H9 (cell line): ENCODE measurements around the gene ADAMTS16. TPM values are rescaled to one million over a fixed set of nuclear protein-coding genes. Genes with fewer than 3 reads are reported as not detected.

Experiments used
- DNase-seq: peaks from one replicate; pipeline ENCODE4 v3.0.0-alpha.2; 2017
- H2AFZ ChIP-seq: one replicate; pipeline ENCODE4 v1.6.1; 2013; ENCODE audit warnings: mild to moderate bottlenecking, low read length, control low read depth, moderate library complexity
- H2AK5ac ChIP-seq: 2 replicates; pipeline ENCODE4 v1.6.1; 2013; ENCODE audit warnings: low read length, control low read depth, mixed read lengths; ENCODE audit not compliant: insufficient read length
- H2BK120ac ChIP-seq: one replicate; pipeline ENCODE4 v1.6.1; 2013; ENCODE audit warnings: low read depth, mild to moderate bottlenecking, low read length, control low read depth, inconsistent platforms; ENCODE audit not compliant: poor library complexity, severe bottlenecking
- H2BK12ac ChIP-seq: 2 replicates; pipeline ENCODE4 v1.6.1; 2013; ENCODE audit warnings: low read length, control low read depth, mixed read lengths, low read depth; ENCODE audit not compliant: insufficient read length
- H2BK15ac ChIP-seq: 2 replicates; pipeline ENCODE4 v1.6.1; 2013; ENCODE audit warnings: low read depth, low read length, control low read depth
- H2BK20ac ChIP-seq: one replicate; pipeline ENCODE4 v1.6.1; 2013; ENCODE audit warnings: low read depth, mild to moderate bottlenecking, low read length, control low read depth, inconsistent platforms; ENCODE audit not compliant: poor library complexity, severe bottlenecking
- H2BK5ac ChIP-seq: 2 replicates; pipeline ENCODE4 v1.6.1; 2013; ENCODE audit warnings: low read length, control low read depth, mixed read lengths; ENCODE audit not compliant: insufficient read length
- H3K14ac ChIP-seq: 2 replicates; pipeline ENCODE4 v1.6.1; 2013; ENCODE audit warnings: low read length, control low read depth; ENCODE audit not compliant: insufficient read depth
- H3K18ac ChIP-seq: 2 replicates; pipeline ENCODE4 v1.6.1; 2013; ENCODE audit warnings: low read depth, mild to moderate bottlenecking, mixed read lengths, low read length, control low read depth; ENCODE audit not compliant: insufficient read length
- H3K23ac ChIP-seq: 2 replicates; pipeline ENCODE4 v1.6.1; 2013; ENCODE audit warnings: low read length, control low read depth, mixed read lengths, low read depth; ENCODE audit not compliant: insufficient read length
- H3K23me2 ChIP-seq: 2 replicates; pipeline ENCODE4 v1.6.1; 2013; ENCODE audit warnings: low read depth, mild to moderate bottlenecking, mixed read lengths, low read length, control low read depth; ENCODE audit not compliant: insufficient read length, poor library complexity, severe bottlenecking
- H3K27ac ChIP-seq: 2 replicates; pipeline ENCODE4 v1.5.1; 2013; ENCODE audit warnings: low read length, control low read depth, mixed read lengths, low read depth; ENCODE audit not compliant: insufficient read length
- H3K27me3 ChIP-seq: 2 replicates; pipeline ENCODE4 v1.6.1; 2013; ENCODE audit warnings: low read length, control low read depth, inconsistent platforms; ENCODE audit not compliant: insufficient read depth
- H3K4ac ChIP-seq: 2 replicates; pipeline ENCODE4 v1.6.1; 2013; ENCODE audit warnings: low read depth, mild to moderate bottlenecking, control low read depth, inconsistent platforms, low read length, moderate library complexity
- H3K4me1 ChIP-seq: 2 replicates; pipeline ENCODE4 v1.6.1; 2013; ENCODE audit warnings: low read length, control low read depth, inconsistent platforms; ENCODE audit not compliant: insufficient read depth
- H3K4me2 ChIP-seq: 2 replicates; pipeline ENCODE4 v1.6.1; 2013; ENCODE audit warnings: low read length, control low read depth, mixed read lengths; ENCODE audit not compliant: insufficient read length, insufficient read depth
- H3K56ac ChIP-seq: 2 replicates; pipeline ENCODE4 v1.6.1; 2013; ENCODE audit warnings: low read depth, mild to moderate bottlenecking, mixed read lengths, low read length, control low read depth; ENCODE audit not compliant: insufficient read length
- H3K79me1 ChIP-seq: 2 replicates; pipeline ENCODE4 v1.6.1; 2013; ENCODE audit warnings: low read depth, mild to moderate bottlenecking, moderate library complexity, low read length, control low read depth, inconsistent platforms; ENCODE audit not compliant: insufficient read depth, poor library complexity, severe bottlenecking
- H3K79me2 ChIP-seq: 2 replicates; pipeline ENCODE4 v1.6.1; 2013; ENCODE audit warnings: low read length, control low read depth, inconsistent platforms; ENCODE audit not compliant: insufficient read depth
- H3K9ac ChIP-seq: 2 replicates; pipeline ENCODE4 v1.6.1; 2013; ENCODE audit warnings: low read length, control low read depth, mixed read lengths; ENCODE audit not compliant: insufficient read length; ENCODE audit errors: extremely low read depth
- H3K9me3 ChIP-seq: one replicate; pipeline ENCODE4 v1.6.1; 2013; ENCODE audit warnings: low read depth, low read length, inconsistent platforms; ENCODE audit not compliant: control insufficient read depth
- H3T11ph ChIP-seq: one replicate; pipeline ENCODE4 v1.6.1; 2013; ENCODE audit warnings: mild to moderate bottlenecking, low read length, control low read depth, inconsistent platforms
- H4K20me1 ChIP-seq: one replicate; pipeline ENCODE4 v1.6.1; 2013; ENCODE audit not compliant: control insufficient read depth, insufficient read length, insufficient read depth
- H4K5ac ChIP-seq: 2 replicates; pipeline ENCODE4 v1.6.1; 2013; ENCODE audit warnings: low read depth, mild to moderate bottlenecking, mixed read lengths, low read length, control low read depth; ENCODE audit not compliant: insufficient read length
- H4K8ac ChIP-seq: replicated peaks from 2 replicates; pipeline ENCODE4 v1.6.1; 2013; ENCODE audit warnings: low read length, control low read depth, mixed read lengths, low read depth; ENCODE audit not compliant: insufficient read length
- H4K91ac ChIP-seq: 2 replicates; pipeline ENCODE4 v1.6.1; 2013; ENCODE audit warnings: low read depth, mild to moderate bottlenecking, moderate library complexity, mixed read lengths, low read length, control low read depth; ENCODE audit not compliant: insufficient read length
- H3K27ac Mint-ChIP-seq, 3 experiments: 2 replicates in 2 of 3; 3 replicates in 1 of 3; pipeline ENCODE4 v1.8.0; 2020 to 2021; ENCODE audit warnings: mixed read lengths in 3 of 3, mild to moderate bottlenecking in 1 of 3, moderate library complexity in 1 of 3
- H3K27me3 Mint-ChIP-seq: 2 replicates; pipeline ENCODE4 v1.8.0; 2021; ENCODE audit warnings: low read depth, mild to moderate bottlenecking, moderate library complexity, mixed read lengths
- H3K36me3 Mint-ChIP-seq, 3 experiments: 2 replicates in 2 of 3; 3 replicates in 1 of 3; pipeline ENCODE4 v1.8.0; 2020 to 2021; ENCODE audit warnings: low read depth in 3 of 3, mixed read lengths in 3 of 3; ENCODE audit not compliant: insufficient read depth in 1 of 3
- H3K4me1 Mint-ChIP-seq, 2 experiments: 2 replicates each; pipeline ENCODE4 v1.8.0; 2020; ENCODE audit warnings: mixed read lengths in 2 of 2
- H3K4me3 Mint-ChIP-seq, 2 experiments: 2 replicates in 1 of 2; 3 replicates in 1 of 2; pipeline ENCODE4 v1.8.0; 2020 to 2021; ENCODE audit warnings: mild to moderate bottlenecking in 2 of 2, mixed read lengths in 2 of 2, moderate library complexity in 1 of 2
- H3K9me3 Mint-ChIP-seq, 2 experiments: 2 replicates in 1 of 2; 3 replicates in 1 of 2; pipeline ENCODE4 v1.8.0; 2020; ENCODE audit warnings: mild to moderate bottlenecking in 2 of 2, mixed read lengths in 2 of 2, moderate library complexity in 1 of 2
- CTCF ChIP-seq: fragments of 200-600 bp; sonication (generic); conservative IDR thresholded peaks from 3 replicates; pipeline ENCODE4 v1.8.0; 2021; ENCODE audit warnings: antibody characterized with exemption, mild to moderate bottlenecking
- WGBS: extraction: QIAGEN DNeasy Blood & Tissue Kit; methylation state at CpG from one replicate; pipeline ENCODE4 v1.1.7; 2013; ENCODE audit warnings: missing lambda C conversion rate, low lambda C conversion rate, mixed read lengths; ENCODE audit not compliant: insufficient read length; ENCODE audit errors: extremely low coverage; 5-methylcytosine and 5-hydroxymethylcytosine counted together
- total RNA-seq: library from RNA; stranded (reverse); gene quantifications from 2 replicates; pipeline ENCODE4 v1.2.1, GENCODE V29; 2021

ADAMTS16 gene
- total RNA-seq, 1 experiment from 2014 or later, result 4.5 TPM

- H3K4me1 ChIP-seq, result peaks cover 2% of the 10 kb centered on the region; the same call in 1 of the 2 replicates
- no peaks in the 10 kb centered on the region for H3K79me1 ChIP-seq
- no peak overlapping the region for H3K9ac ChIP-seq
- H3K9me3 Mint-ChIP-seq, result peaks cover 8 to 13% of the 10 kb centered on the region in 2 experiments; a peak in 4 of 5 replicates
- no peak overlapping the region for H2BK5ac ChIP-seq
- H2BK120ac ChIP-seq, result no peak overlapping the region
- no peak overlapping the region for H2AK5ac ChIP-seq
- no peak overlapping the region for H3K18ac ChIP-seq
- peaks cover 6% of the 10 kb centered on the region for H3K9me3 ChIP-seq
- H4K91ac ChIP-seq, result no peak overlapping the region
- no CpG with 5 or more reads among the region's 10 CpGs for WGBS
- H4K20me1 ChIP-seq, result peaks cover 4% of the 10 kb centered on the region
- no peaks in the 10 kb centered on the region for H3K79me2 ChIP-seq
- H2BK20ac ChIP-seq, result no peak overlapping the region
- peaks cover 7 to 19% (median 17%) of the 10 kb centered on the region in 3 experiments for H3K36me3 Mint-ChIP-seq
- H2BK15ac ChIP-seq, result no peak overlapping the region
- no peaks in the 10 kb centered on the region for H3K23me2 ChIP-seq
- no peak overlapping the region for H3T11ph ChIP-seq
- no peak overlapping the region for H2BK12ac ChIP-seq
- no peaks in the 10 kb centered on the region for H3K27me3 ChIP-seq
- no peak overlapping the region for H3K4ac ChIP-seq
- no peak overlapping the region for H3K56ac ChIP-seq
- H2AFZ ChIP-seq, result no peak overlapping the region
- peaks cover 13 to 18% of the 10 kb centered on the region in 2 experiments for H3K4me1 Mint-ChIP-seq
- H4K8ac ChIP-seq, result no peak overlapping the region
- no peak overlapping the region for H4K5ac ChIP-seq
- H3K4me2 ChIP-seq, result no peak overlapping the region
- H3K4me3 Mint-ChIP-seq, result no peak overlapping the region
- H3K27me3 Mint-ChIP-seq, result no peaks in the 10 kb centered on the region
- H3K14ac ChIP-seq, result no peak overlapping the region; the same call in 1 of the 2 replicates
- no peak for DNase-seq
- H3K27ac Mint-ChIP-seq, result no peak overlapping the region
- H3K27ac ChIP-seq, result no peak overlapping the region
- no peak overlapping the region for H3K23ac ChIP-seq
- no peak for TF ChIP-seq CTCF
Observed at GRCh38 chr5:5304361-5305020, 164.4 kb downstream of the ADAMTS16 start.
